Omental fat pad (tissue), 4 donors: ENCODE measurements around the gene PILRB. TPM values are rescaled to one million over a fixed set of nuclear protein-coding genes. Genes with fewer than 3 reads are reported as not detected.
"Not testable (repeated sequence)": the region's sequence is repeated elsewhere in the genome, so short reads cannot be mapped to it uniquely, and the experiment has no call there.

Experiments used
- ATAC-seq: fragments of 150-250 bp; one replicate; pipeline ENCODE4 v1.9.1; 2016; ENCODE audit warnings: mild to moderate bottlenecking, moderate library complexity; ENCODE audit not compliant: low FRiP score
- DNase-seq: peaks from one replicate; pipeline ENCODE4 v3.0.0-alpha.2; 2019; ENCODE audit warnings: low spot score
- total RNA-seq, 4 donors: library from RNA; depleted of rRNA; stranded (reverse); fragments of >200 nt; gene quantifications; one replicate each; pipeline ENCODE4 v1.1.0, GENCODE V29; 2016
- TF ChIP-seq, protein P1 (sequence below), 3 donors: fragments of 450-650 bp; IDR thresholded peaks; one replicate each; pipeline ENCODE4 v1.5.1; 2016 to 2017; ENCODE audit warnings: antibody characterized with exemption in 3 of 3, mild to moderate bottlenecking in 3 of 3, moderate library complexity in 2 of 3

The PILRB gene
- total RNA-seq, 4 donors from 2014 or later, result 25.0 to 83.5 (median 36.9) TPM

DNA sequence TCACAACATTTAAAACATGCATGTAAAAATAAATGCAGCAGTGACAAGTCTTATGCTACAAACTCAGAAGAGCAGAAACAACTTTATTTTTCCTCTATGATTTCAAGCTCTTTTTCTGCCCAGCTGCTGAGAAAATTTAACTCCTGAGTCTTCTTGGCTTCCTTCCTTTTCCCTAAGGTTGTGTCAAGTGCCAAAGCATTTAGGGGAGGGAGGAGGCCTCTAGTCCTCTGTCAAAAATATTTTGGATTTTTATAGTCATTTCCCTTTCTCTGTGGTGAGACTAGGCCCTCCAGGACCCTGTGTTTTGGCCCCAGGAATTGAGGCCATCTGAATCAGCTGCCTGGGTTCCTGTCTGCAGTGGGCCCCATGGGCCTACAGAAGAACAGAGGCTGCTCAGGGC lies 11.0 kb upstream of the PILRB start:
- TF ChIP-seq, protein P1, sequence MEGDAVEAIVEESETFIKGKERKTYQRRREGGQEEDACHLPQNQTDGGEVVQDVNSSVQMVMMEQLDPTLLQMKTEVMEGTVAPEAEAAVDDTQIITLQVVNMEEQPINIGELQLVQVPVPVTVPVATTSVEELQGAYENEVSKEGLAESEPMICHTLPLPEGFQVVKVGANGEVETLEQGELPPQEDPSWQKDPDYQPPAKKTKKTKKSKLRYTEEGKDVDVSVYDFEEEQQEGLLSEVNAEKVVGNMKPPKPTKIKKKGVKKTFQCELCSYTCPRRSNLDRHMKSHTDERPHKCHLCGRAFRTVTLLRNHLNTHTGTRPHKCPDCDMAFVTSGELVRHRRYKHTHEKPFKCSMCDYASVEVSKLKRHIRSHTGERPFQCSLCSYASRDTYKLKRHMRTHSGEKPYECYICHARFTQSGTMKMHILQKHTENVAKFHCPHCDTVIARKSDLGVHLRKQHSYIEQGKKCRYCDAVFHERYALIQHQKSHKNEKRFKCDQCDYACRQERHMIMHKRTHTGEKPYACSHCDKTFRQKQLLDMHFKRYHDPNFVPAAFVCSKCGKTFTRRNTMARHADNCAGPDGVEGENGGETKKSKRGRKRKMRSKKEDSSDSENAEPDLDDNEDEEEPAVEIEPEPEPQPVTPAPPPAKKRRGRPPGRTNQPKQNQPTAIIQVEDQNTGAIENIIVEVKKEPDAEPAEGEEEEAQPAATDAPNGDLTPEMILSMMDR (IDR thresholded peaks at IDR 0.05), result no peak
- DNase-seq, result no peak
- no peak for ATAC-seq

DNA sequence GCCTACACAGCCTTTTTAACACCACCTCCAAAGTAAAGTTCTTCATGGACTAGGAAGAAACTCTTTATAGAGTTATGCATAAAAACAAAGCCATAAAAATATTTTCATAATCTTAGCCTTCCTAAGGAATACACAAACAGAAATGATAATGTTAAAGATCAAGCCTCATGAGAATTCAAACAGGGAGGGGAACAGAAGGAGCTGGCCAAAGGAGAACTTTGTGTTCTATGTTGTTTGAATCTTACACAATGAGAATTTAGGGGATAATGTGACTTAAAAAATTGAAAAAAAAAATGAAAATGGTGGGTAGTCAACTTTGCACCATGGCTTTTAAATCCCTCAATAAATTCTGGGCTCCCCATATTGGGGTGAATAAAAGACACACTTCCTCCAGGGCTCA lies 9.1 kb upstream of the PILRB start:
- ATAC-seq (no peak), DNase-seq (no peak)

DNA sequence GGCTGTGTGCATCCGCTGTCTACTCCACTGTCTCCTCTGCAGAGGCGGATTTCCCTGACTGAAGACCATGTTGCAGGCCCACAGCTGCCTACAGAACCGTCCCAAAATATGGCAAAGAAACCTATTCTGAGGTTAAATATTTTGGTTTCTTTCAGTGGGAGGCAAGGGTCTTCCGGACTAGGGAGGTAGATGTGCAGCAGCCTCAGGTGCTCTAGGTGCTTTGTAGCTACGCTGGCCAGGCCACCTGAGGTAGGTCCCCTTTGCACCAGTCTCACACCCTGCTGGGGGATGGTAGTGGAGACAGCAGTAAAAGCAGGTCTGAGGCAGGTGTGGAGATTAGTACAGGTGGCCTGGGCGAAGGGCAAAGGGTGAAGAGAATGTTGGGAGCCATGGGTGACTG lies 8.2 kb upstream of the PILRB start:
- DNase-seq, result no peak
- TF ChIP-seq, protein P1 (IDR thresholded peaks at IDR 0.05), result no peak
- ATAC-seq, result no peak

More for the DNA sequence above, 9.1 kb upstream of the PILRB start:
- TF ChIP-seq, protein P1 (IDR thresholded peaks at IDR 0.05), result no peak

DNA sequence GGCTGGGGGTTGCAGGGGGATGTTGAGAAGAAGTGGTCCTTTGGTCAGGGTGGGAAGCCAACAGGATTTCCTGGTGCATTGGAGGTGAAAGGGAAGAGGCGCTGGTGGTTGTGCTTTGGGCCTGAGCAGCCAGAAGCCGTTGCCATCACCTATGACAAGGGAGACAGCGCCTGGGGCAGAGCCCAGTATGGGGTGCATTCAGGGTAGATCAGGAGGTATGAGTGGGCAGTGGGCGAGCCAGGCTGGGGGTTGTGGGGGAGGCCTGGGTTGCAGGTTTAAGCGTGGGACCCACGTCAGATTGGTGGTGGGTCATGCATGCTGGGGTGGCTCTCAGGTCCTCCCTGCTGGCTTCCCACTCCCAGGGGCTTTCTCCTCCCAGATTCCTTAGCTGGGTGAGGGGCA lies 6.3 kb upstream of the PILRB start:
- TF ChIP-seq, protein P1 (IDR thresholded peaks at IDR 0.05), result no peak

DNA sequence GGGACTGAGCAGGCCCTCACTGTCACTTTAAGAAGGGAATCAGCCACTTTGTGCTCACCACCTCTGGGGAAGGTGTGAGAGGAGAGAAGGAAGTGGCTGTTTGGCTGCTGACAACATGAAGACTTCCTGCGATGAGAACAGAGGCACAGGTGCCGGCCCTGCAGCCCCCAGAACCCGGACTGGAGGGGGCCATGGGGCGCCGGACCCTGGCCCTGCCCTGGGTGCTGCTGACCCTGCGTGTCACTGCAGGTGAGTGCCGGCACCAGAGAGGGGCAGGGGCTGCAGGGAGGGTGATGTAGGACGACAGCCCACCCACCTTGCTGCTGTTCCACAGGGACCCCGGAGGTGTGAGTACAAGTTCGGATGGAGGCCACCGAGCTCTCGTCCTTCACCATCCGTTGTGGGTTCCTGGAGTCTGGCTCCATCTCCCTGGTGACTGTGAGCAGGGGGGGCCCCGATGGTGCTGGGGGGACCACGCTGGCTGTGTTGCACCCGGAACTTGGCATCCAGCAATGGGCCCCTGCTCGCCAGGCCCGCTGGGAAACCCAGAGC lies 5.6 kb upstream of the PILRB start:
- DNase-seq, ATAC-seq: not testable (repeated sequence)

More for the DNA sequence above, 6.3 kb upstream of the PILRB start:
- ATAC-seq (no peak), DNase-seq (no peak)

DNA sequence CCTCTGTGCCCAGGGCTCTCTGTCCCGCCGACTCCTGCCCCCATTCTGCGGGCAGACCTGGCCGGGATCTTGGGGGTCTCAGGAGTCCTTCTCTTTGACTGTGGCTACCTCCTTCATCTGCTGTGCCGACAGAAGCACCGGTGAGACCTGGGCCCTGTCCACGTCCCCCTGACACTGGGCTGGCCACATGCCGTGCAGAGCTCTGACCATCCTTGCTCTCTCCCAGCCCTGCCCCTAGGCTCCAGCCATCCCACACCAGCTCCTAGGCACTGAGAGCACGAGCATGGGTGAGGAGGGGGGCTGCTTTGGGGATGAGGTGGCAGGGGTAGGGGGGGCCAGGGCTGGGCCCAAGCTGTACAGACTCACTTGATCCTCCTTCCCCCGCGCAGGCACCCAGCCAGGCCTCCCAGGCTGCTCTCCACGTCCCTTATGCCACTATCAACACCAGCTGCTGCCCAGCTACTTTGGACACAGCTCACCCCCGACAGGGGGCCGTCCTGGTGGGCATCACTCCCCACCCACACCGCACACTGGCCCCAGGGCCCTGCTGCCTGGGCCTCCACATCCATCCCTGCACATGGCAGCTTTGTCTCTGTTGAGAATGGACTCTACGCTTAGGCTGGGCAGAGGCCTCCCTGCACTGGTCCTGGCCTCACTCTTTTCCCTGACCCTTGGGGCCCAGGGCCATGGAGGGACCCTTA lies 4.8 kb upstream of the PILRB start:
- TF ChIP-seq, protein P1 (IDR thresholded peaks at IDR 0.05), result no peak
- ATAC-seq, result no peak
- no peak for DNase-seq

DNA sequence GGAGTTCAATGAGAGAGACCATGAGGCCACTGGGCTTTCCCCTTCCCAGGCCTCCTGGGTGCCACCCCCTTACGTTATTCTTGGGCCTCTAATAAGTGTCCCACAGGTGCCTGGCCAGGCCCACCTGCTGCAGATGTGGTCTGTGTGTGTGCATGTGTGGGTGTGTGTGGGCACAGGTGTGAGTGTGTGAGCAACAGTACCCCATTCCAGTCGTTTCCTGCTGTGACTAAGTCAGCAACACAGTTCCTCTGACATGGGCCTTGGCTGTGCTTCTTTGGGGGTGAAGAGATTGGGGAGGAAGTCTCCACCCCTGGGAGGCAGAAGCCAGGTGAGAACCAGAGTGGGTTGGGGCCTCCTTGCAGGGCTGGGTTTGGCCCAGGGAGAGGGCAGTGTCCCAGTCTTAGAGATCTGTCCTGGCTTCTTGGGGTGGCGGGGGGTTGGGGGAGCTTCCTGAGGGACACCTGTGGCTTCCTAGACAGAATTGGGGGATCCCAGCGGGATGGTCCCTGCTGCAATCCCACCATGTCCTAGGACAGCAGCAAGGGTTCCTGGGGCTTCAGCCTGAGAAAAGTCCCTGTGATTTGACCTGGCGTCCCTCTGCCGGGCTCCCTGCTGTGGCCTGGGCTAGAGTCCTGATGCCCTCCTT lies 4.1 kb upstream of the PILRB start:
- DNase-seq, result no peak
- TF ChIP-seq, protein P1 (IDR thresholded peaks at IDR 0.05), result no peak
- ATAC-seq, result no peak
